Measurements from ENCODE around the gene ITGB1BP2. TPM values are rescaled to one million over a fixed set of nuclear protein-coding genes. Genes with fewer than 3 reads are reported as not detected.
A peak's percentile ranks its signal among the peaks of the same experiment; 100 is the strongest.

ITGB1BP2 gene
- 4.6 and 5.9 TPM in 2 replicates for total RNA-seq
- polyA plus RNA-seq, result 1.2 and 1.8 TPM in 2 replicates
- polyA plus RNA-seq (2011; cell fraction: cytosol; rRNA removed), result 0.30 and 0.41 TPM in 2 replicates
- 14.2 and 19.7 TPM in 2 replicates for polyA plus RNA-seq (2011; cell fraction: nucleus; rRNA removed)
- 1.0 and 1.3 TPM in 2 replicates for polyA plus RNA-seq (2012)
- polyA minus RNA-seq, result 7.3 and 9.9 TPM in 2 replicates
- not detected for polyA minus RNA-seq (2011; cell fraction: cytosol; rRNA and poly(A)+ RNA removed)
- polyA minus RNA-seq (2011; cell fraction: nucleus; rRNA and poly(A)+ RNA removed), result 8.3 and 10.3 TPM in 2 replicates
- percentile 69 among the genes with signal in this experiment for Bru-seq, nascent RNA
- percentile 93 among the genes with signal in this experiment for BruChase-seq, experiment 1, labeled RNA remaining after a 6-hour chase
- BruChase-seq, experiment 2, labeled RNA remaining after a 2-hour chase, result percentile 81 among the genes with signal in this experiment
- long read RNA-seq, result 0 reads

DNA sequence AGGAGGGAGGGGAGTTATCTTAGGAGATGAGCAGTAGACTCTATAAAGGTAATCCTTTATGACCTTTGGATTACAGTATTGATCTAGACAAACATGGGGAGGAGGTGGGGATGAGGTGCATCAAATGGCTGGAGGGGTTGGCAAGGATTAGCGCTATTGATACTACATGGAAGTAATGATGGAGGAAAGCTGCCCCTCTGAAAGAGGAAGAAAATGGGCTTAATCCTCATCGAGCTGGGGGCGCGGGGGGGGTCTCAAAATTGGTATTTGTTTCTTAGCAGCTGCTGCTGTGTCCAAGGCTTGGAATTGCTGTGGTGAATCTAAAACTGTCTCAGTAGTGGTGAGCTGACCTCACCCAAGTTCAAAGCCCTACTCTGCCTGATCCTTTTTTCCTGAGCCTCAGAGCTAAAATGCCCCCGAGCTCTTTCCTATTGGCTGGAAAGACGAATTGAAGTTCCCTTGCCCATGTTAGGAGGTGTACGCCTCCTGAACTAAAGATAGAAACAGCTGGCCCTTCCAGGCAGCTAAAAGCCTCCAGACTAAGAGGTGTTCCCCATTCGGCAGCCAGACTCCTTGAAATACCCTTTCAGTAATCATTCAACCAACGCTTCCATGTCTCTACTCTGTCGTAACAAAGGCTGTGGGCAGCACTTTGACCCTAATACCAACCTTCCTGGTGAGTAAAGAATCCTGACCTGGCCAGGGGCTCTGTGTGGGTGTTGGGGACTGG is at the start of gene ITGB1BP2:
ITGB1BP2 (plus strand) TSS at position 556 of the 730 bp plus-strand sequence; CDS start at position 613, 57 bp downstream.
- POLR2A ChIA-PET, result interaction anchor here (1.0 kb wide), 1 partner anchor 18 kb away, joined by 4 read pairs; the partner anchor contains the start of gene NONO
- CTCF ChIA-PET, result no interaction called here
- BruUV-seq (replicated peaks), result no TSS peak
- TF ChIP-seq POLR2AphosphoS5 (IDR thresholded peaks at IDR 0.05; ENCODE audit: insufficient read depth, low read depth, low read length), result no peak
- no peak for TF ChIP-seq JUN (IDR thresholded peaks at IDR 0.05; ENCODE audit: borderline replicate concordance, insufficient read depth, insufficient read length, low read depth)
- no peak for TF ChIP-seq GATA2 (IDR thresholded peaks at IDR 0.05; ENCODE audit: insufficient read depth, insufficient read length, low read depth, low read length)
- TF ChIP-seq, protein P1, sequence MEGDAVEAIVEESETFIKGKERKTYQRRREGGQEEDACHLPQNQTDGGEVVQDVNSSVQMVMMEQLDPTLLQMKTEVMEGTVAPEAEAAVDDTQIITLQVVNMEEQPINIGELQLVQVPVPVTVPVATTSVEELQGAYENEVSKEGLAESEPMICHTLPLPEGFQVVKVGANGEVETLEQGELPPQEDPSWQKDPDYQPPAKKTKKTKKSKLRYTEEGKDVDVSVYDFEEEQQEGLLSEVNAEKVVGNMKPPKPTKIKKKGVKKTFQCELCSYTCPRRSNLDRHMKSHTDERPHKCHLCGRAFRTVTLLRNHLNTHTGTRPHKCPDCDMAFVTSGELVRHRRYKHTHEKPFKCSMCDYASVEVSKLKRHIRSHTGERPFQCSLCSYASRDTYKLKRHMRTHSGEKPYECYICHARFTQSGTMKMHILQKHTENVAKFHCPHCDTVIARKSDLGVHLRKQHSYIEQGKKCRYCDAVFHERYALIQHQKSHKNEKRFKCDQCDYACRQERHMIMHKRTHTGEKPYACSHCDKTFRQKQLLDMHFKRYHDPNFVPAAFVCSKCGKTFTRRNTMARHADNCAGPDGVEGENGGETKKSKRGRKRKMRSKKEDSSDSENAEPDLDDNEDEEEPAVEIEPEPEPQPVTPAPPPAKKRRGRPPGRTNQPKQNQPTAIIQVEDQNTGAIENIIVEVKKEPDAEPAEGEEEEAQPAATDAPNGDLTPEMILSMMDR (IDR thresholded peaks at IDR 0.05; ENCODE audit: extremely low read depth in 1 of 2, insufficient read depth in 1 of 2, low read depth in 1 of 2, low read length in 2 of 2), result no peak
- no peak for TF ChIP-seq POLR2A (IDR thresholded peaks at IDR 0.05; ENCODE audit: low read depth, low read length)
- no peak for TF ChIP-seq EZH2 (IDR thresholded peaks at IDR 0.05; ENCODE audit: borderline replicate concordance, low read depth, low read length, severe bottlenecking)
- TF ChIP-seq MYC (IDR thresholded peaks at IDR 0.05; ENCODE audit: low read depth, low read length), result no peak
- TF ChIP-seq FOS (IDR thresholded peaks at IDR 0.05; ENCODE audit: borderline replicate concordance, insufficient read depth, low read length), result no peak
- TF ChIP-seq, protein P2, sequence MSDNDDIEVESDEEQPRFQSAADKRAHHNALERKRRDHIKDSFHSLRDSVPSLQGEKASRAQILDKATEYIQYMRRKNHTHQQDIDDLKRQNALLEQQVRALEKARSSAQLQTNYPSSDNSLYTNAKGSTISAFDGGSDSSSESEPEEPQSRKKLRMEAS (IDR thresholded peaks at IDR 0.05; ENCODE audit: insufficient read depth, insufficient read length), result no peak
- Histone ChIP-seq H3K9me1 (replicated peaks; ENCODE audit: control insufficient read depth, extremely low read depth, insufficient read depth, low read length) (no peaks in the 10 kb centered on the region), H3K4me3 (replicated peaks in 1 of 3; ENCODE audit: insufficient read depth in 1 of 3, low read depth in 1 of 3, low read length in 3 of 3) (no peak within 1 kb of the TSS), H2AFZ (ENCODE audit: low read depth, low read length) (no peak within 1 kb of the TSS), H3K27ac (ENCODE audit: insufficient read depth, low read depth, low read length) (peak within 1 kb of the TSS; percentile 37), H4K20me1 (replicated peaks; ENCODE audit: control insufficient read depth, extremely low read depth, insufficient read depth, low read length) (no peaks in the 10 kb centered on the region), H3K4me2 (ENCODE audit: insufficient read depth, low read length) (peak within 1 kb of the TSS; percentile 10), H3K36me3 (ENCODE audit: control insufficient read depth in 2 of 2, extremely low read depth in 1 of 2, insufficient read depth in 2 of 2, low read length in 2 of 2) (peaks cover 20 to 23% of the 10 kb centered on the region in 2 experiments), H3K9ac (replicated peaks; ENCODE audit: extremely low read depth, insufficient read depth, low read length) (no peak within 1 kb of the TSS), H3K9me3 (replicated peaks; ENCODE audit: control insufficient read depth, insufficient read depth, low read length) (no peaks in the 10 kb centered on the region), H3K4me1 (ENCODE audit: control insufficient read depth, extremely low read depth, insufficient read depth, low read length) (peaks cover 26% of the 10 kb centered on the region), H3K27me3 (ENCODE audit: control insufficient read depth in 2 of 2, insufficient read depth in 2 of 2, low read length in 2 of 2) (no peaks in the 10 kb centered on the region), H3K79me2 (ENCODE audit: control insufficient read depth, insufficient read depth, low read length) (no peaks in the 10 kb centered on the region)
- FAIRE-seq, result no peak
- dilution Hi-C loops (cut with MboI; ENCODE audit: extremely low pct_ligation_motif_present, low sequenced_read_pairs) (no loop called here), intact Hi-C loops (cut with micrococcal nuclease) (loop anchor here (5.0 kb wide), 1 partner anchor 66 kb away; the partner anchor contains the start of gene TAF1)
- peak; percentile 1 for DNase-seq (ENCODE audit: low read depth, low spot score)
